Loucy (cell line): ENCODE data around the gene SPDYA.

ENCODE experiments used
- H2AFZ ChIP-seq: fragments of 200-600 bp; sonication (generic); 2 replicates; pipeline ENCODE4 v1.6.0; 2016; ENCODE audit warnings: antibody characterized with exemption, mild to moderate bottlenecking, low read length, moderate library complexity
- H3F3A ChIP-seq: fragments of 200-600 bp; 2 replicates; pipeline ENCODE4 v1.6.0; 2016; ENCODE audit warnings: antibody characterized with exemption, low read depth, mild to moderate bottlenecking
- H3K27me3 ChIP-seq: fragments of 200-600 bp; sonication (generic); 2 replicates; pipeline ENCODE4 v1.6.1; 2014; ENCODE audit warnings: low read length, mild to moderate bottlenecking; ENCODE audit not compliant: insufficient read depth, poor library complexity, severe bottlenecking
- H3K36me3 ChIP-seq: fragments of 200-600 bp; sonication (generic); 2 replicates; pipeline ENCODE4 v1.6.1; 2016; ENCODE audit warnings: low read length; ENCODE audit not compliant: insufficient read depth
- H3K4me1 ChIP-seq: fragments of 200-600 bp; sonication (generic); 2 replicates; pipeline ENCODE4 v1.5.1; 2014; ENCODE audit warnings: low read length, mild to moderate bottlenecking; ENCODE audit not compliant: insufficient read depth, poor library complexity, severe bottlenecking
- H3K4me2 ChIP-seq: fragments of 200-600 bp; sonication (generic); 2 replicates; pipeline ENCODE4 v1.6.0; 2014; ENCODE audit warnings: antibody characterized with exemption, low read length, low read depth, mild to moderate bottlenecking; ENCODE audit not compliant: poor library complexity, severe bottlenecking
- H3K4me3 ChIP-seq: fragments of 200-600 bp; sonication (generic); 2 replicates; pipeline ENCODE4 v1.5.1; 2014; ENCODE audit warnings: low read length, mild to moderate bottlenecking, mixed read lengths; ENCODE audit not compliant: poor library complexity, severe bottlenecking
- H3K79me2 ChIP-seq: fragments of 200-600 bp; sonication (generic); 2 replicates; pipeline ENCODE4 v1.6.1; 2014; ENCODE audit warnings: low read length; ENCODE audit not compliant: insufficient read depth
- H3K9ac ChIP-seq: fragments of 200-600 bp; sonication (generic); 2 replicates; pipeline ENCODE4 v1.6.0; 2014; ENCODE audit warnings: mild to moderate bottlenecking, low read depth, low read length, moderate library complexity; ENCODE audit not compliant: poor library complexity, severe bottlenecking
- H3K9me2 ChIP-seq: fragments of 200-600 bp; sonication (generic); replicated peaks from 2 replicates; pipeline ENCODE4 v1.6.1; 2016; ENCODE audit warnings: low read depth, low read length, mixed read lengths
- H3K9me3 ChIP-seq: fragments of 200-600 bp; sonication (generic); 2 replicates; pipeline ENCODE4 v1.6.1; 2014; ENCODE audit warnings: mild to moderate bottlenecking, antibody characterized with exemption, low read length, low read depth; ENCODE audit not compliant: insufficient read depth
- H4K20me1 ChIP-seq: fragments of 200-600 bp; sonication (generic); 2 replicates; pipeline ENCODE4 v1.6.0; 2014; ENCODE audit warnings: antibody characterized with exemption, low read length, mild to moderate bottlenecking; ENCODE audit not compliant: insufficient read depth, poor library complexity, severe bottlenecking
- CTCF ChIP-seq: fragments of 200-600 bp; sonication (generic); conservative IDR thresholded peaks from 2 replicates; pipeline ENCODE4 v1.5.1; 2014; ENCODE audit warnings: mild to moderate bottlenecking, antibody characterized with exemption, low read length
- EZH2phosphoT487 ChIP-seq: fragments of 200-600 bp; IDR thresholded peaks from 2 replicates; pipeline ENCODE4 v1.6.1; 2018; ENCODE audit warnings: antibody characterized with exemption, mild to moderate bottlenecking, moderate library complexity, borderline replicate concordance

The SPDYA gene

GRCh38 chr2:28855193-28855592 is 44.6 kb downstream of the SPDYA start:
- no peaks in the 10 kb centered on the region for H3F3A ChIP-seq
- no peaks in the 10 kb centered on the region for H3K4me1 ChIP-seq
- no peak overlapping the region for H3K4me2 ChIP-seq
- TF ChIP-seq CTCF = no peak
- no peak for TF ChIP-seq EZH2phosphoT487
- H3K9me3 ChIP-seq = no peaks in the 10 kb centered on the region
- no peaks in the 10 kb centered on the region for H3K36me3 ChIP-seq
- no peaks in the 10 kb centered on the region for H4K20me1 ChIP-seq
- H3K9me2 ChIP-seq = no peaks in the 10 kb centered on the region
- H3K79me2 ChIP-seq = no peaks in the 10 kb centered on the region; the same call in 1 of the 2 replicates
- no peak overlapping the region for H3K4me3 ChIP-seq
- no peak overlapping the region for H2AFZ ChIP-seq
- H3K9ac ChIP-seq = no peak overlapping the region
- H3K27me3 ChIP-seq = no peaks in the 10 kb centered on the region

DNA sequence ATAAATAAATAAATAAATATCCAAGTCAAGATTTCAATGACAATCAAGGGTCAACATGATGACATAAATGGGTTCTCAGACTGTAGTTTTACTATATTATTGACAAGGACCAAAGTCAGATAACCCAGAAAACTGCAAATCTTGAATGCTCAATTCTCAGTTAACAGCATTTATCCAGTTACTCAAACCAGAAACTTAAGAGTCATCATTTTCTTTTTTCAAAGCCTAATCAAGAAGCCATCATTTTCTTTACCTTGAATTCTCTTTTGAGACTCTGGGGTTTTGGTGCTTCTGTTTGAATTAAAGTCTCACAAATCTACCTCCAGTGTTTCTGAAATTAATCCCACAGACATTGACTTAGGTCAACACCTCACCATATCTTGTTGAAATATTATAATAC is 45.3 kb downstream of the SPDYA start:
- no peaks in the 10 kb centered on the region for H3K9me2 ChIP-seq
- no peaks in the 10 kb centered on the region for H3F3A ChIP-seq

DNA sequence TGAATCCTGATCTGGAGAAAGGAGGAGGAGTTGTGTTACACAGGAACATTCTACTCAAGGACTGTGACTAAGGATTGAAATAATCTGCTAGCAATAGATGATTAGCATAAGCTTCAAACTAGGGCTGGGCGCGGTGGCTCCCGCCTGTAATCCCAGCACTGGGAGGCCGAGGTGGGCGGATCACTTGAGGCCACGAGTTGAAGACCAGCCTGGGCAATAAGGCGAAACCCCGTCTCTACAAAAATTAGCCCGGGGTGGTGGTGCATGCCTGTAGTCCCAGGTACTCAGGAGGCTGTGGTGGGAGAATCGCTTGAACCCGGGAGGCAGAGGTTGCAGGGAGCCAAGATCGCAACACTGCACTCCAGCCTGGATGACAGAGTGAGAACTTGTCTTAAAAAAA is 58.0 kb downstream of the SPDYA start:
- Histone ChIP-seq H3K4me1 (peaks cover 26% of the 10 kb centered on the region), H3K36me3 (no peaks in the 10 kb centered on the region), H3F3A (no peaks in the 10 kb centered on the region), H3K4me3 (peak overlapping the region; percentile 89), H4K20me1 (peaks cover 9% of the 10 kb centered on the region), H3K4me2 (peak overlapping the region; percentile 83), H3K9me3 (no peaks in the 10 kb centered on the region), H3K9ac (peak overlapping the region; percentile 83), H3K79me2 (peaks cover 47% of the 10 kb centered on the region), H2AFZ (no peak overlapping the region), H3K9me2 (no peaks in the 10 kb centered on the region), H3K27me3 (no peaks in the 10 kb centered on the region)
- TF ChIP-seq CTCF (no peak), EZH2phosphoT487 (no peak)

More for the DNA sequence above, 45.3 kb downstream of the SPDYA start:
- no peak for TF ChIP-seq CTCF
- no peak for TF ChIP-seq EZH2phosphoT487
- Histone ChIP-seq H3K27me3 (no peaks in the 10 kb centered on the region), H3K4me3 (no peak overlapping the region), H3K9me3 (no peaks in the 10 kb centered on the region), H3K36me3 (peaks cover 4% of the 10 kb centered on the region; the same call in 1 of the 2 replicates), H3K79me2 (no peaks in the 10 kb centered on the region; the same call in 1 of the 2 replicates), H4K20me1 (no peaks in the 10 kb centered on the region), H3K9ac (no peak overlapping the region), H3K4me2 (no peak overlapping the region), H2AFZ (no peak overlapping the region), H3K4me1 (no peaks in the 10 kb centered on the region)
